Neuronal stem cell (in vitro differentiated cells): ENCODE measurements around the gene RICTOR.
"Not testable (repeated sequence)": the region's sequence is repeated elsewhere in the genome, so short reads cannot be mapped to it uniquely, and the experiment has no call there.

ENCODE experiments used
- DNase-seq: peaks from one replicate; pipeline ENCODE4 v3.0.0-alpha.2; 2013; ENCODE audit warnings: low spot score
- H2AFZ ChIP-seq: one replicate; pipeline ENCODE4 v1.6.1; 2013; ENCODE audit warnings: mild to moderate bottlenecking, low read length, inconsistent platforms
- H2AK5ac ChIP-seq: 2 replicates; pipeline ENCODE4 v1.6.1; 2013; ENCODE audit warnings: low read depth, mild to moderate bottlenecking, inconsistent platforms, low read length, moderate library complexity, mixed read lengths
- H2BK120ac ChIP-seq: 2 replicates; pipeline ENCODE4 v1.6.1; 2013; ENCODE audit warnings: low read depth, mild to moderate bottlenecking, inconsistent platforms, low read length, moderate library complexity, mixed read lengths
- H2BK12ac ChIP-seq: one replicate; pipeline ENCODE4 v1.6.1; 2013; ENCODE audit warnings: low read length, inconsistent platforms
- H2BK15ac ChIP-seq: 2 replicates; pipeline ENCODE4 v1.6.1; 2013; ENCODE audit warnings: mild to moderate bottlenecking, low read length, inconsistent platforms, mixed read lengths
- H2BK5ac ChIP-seq: one replicate; pipeline ENCODE4 v1.6.1; 2013; ENCODE audit warnings: inconsistent platforms, mild to moderate bottlenecking, low read length, moderate library complexity
- H3K14ac ChIP-seq: one replicate; pipeline ENCODE4 v1.6.1; 2013; ENCODE audit warnings: low read length, inconsistent platforms
- H3K18ac ChIP-seq: 2 replicates; pipeline ENCODE4 v1.6.1; 2013; ENCODE audit warnings: low read length, inconsistent platforms
- H3K23ac ChIP-seq: 2 replicates; pipeline ENCODE4 v1.6.1; 2013; ENCODE audit warnings: low read depth, mild to moderate bottlenecking, mixed read lengths, low read length, inconsistent platforms; ENCODE audit not compliant: poor library complexity
- H3K27ac ChIP-seq: replicated peaks from 3 replicates; pipeline ENCODE4 v1.5.1; 2013; ENCODE audit warnings: low read length, inconsistent platforms
- H3K27me3 ChIP-seq, 3 experiments: 2 replicates each; pipeline ENCODE4 v1.6.1; 2013; ENCODE audit warnings: low read length in 3 of 3, mild to moderate bottlenecking in 2 of 3, inconsistent platforms in 1 of 3, low read depth in 1 of 3, mixed read lengths in 1 of 3, moderate library complexity in 1 of 3; ENCODE audit not compliant: control insufficient read depth in 3 of 3, insufficient read depth in 3 of 3
- H3K36me3 ChIP-seq, 2 donors: replicated peaks in 1 of 2; 2 replicates each; pipeline ENCODE4 v1.6.1; 2013; ENCODE audit warnings: low read length in 2 of 2; ENCODE audit not compliant: control insufficient read depth in 2 of 2, insufficient read depth in 2 of 2
- H3K4ac ChIP-seq: 2 replicates; pipeline ENCODE4 v1.6.1; 2013; ENCODE audit warnings: inconsistent platforms, mild to moderate bottlenecking, low read length, moderate library complexity
- H3K4me1 ChIP-seq, 2 donors: 1 replicate in 1 of 2; 2 replicates in 1 of 2; pipeline ENCODE4 v1.6.1; 2013; ENCODE audit warnings: low read length in 2 of 2, low read depth in 1 of 2; ENCODE audit not compliant: control insufficient read depth in 2 of 2, insufficient read depth in 1 of 2
- H3K4me2 ChIP-seq: one replicate; pipeline ENCODE4 v1.6.1; 2013; ENCODE audit warnings: mild to moderate bottlenecking, low read length, inconsistent platforms; ENCODE audit not compliant: insufficient read depth, poor library complexity, severe bottlenecking
- H3K4me3 ChIP-seq, 2 donors: 2 replicates each; pipeline ENCODE4 v1.5.1; 2013; ENCODE audit warnings: low read length in 2 of 2, mild to moderate bottlenecking in 2 of 2, inconsistent platforms in 1 of 2, moderate library complexity in 1 of 2
- H3K79me1 ChIP-seq: one replicate; pipeline ENCODE4 v1.6.1; 2013; ENCODE audit warnings: low read depth, mild to moderate bottlenecking, inconsistent platforms, low read length, moderate library complexity
- H3K9ac ChIP-seq: one replicate; pipeline ENCODE4 v1.6.1; 2013; ENCODE audit warnings: mild to moderate bottlenecking, low read depth, low read length, inconsistent platforms; ENCODE audit not compliant: poor library complexity
- H3K9me3 ChIP-seq, 2 donors: replicated peaks in 1 of 2; 2 replicates each; pipeline versions ENCODE3 to v1.6.1; 2013; ENCODE audit warnings: low read length in 2 of 2, mild to moderate bottlenecking in 2 of 2, inconsistent platforms in 1 of 2, low read depth in 1 of 2, mixed read lengths in 1 of 2, moderate library complexity in 1 of 2; ENCODE audit not compliant: control insufficient read depth in 2 of 2, insufficient read depth in 1 of 2
- H4K8ac ChIP-seq: one replicate; pipeline ENCODE4 v1.6.1; 2013; ENCODE audit warnings: low read depth, mild to moderate bottlenecking, inconsistent platforms, low read length, moderate library complexity
- H4K91ac ChIP-seq: one replicate; pipeline ENCODE4 v1.6.1; 2013; ENCODE audit warnings: low read length, low read depth, mild to moderate bottlenecking, inconsistent platforms; ENCODE audit not compliant: poor library complexity
- WGBS, 2 donors: extraction: QIAGEN DNeasy Blood & Tissue Kit; methylation state at CpG; one replicate each; pipeline ENCODE4 v1.1.7; 2013; ENCODE audit warnings: missing lambda C conversion rate in 2 of 2, mixed read lengths in 1 of 2; ENCODE audit not compliant: insufficient read length in 2 of 2, insufficient replicate concordance in 1 of 2; ENCODE audit errors: extremely low coverage in 2 of 2; 5-methylcytosine and 5-hydroxymethylcytosine counted together

The RICTOR gene

GRCh38 chr5:39014561-39014960, 59.6 kb downstream of the RICTOR start:
- no peak overlapping the region for H2BK15ac ChIP-seq
- DNase-seq: no peak
- no peak overlapping the region for H3K9ac ChIP-seq
- no peak overlapping the region for H4K8ac ChIP-seq
- no peak overlapping the region for H2AFZ ChIP-seq
- no peak overlapping the region for H3K4me2 ChIP-seq
- no peak overlapping the region for H2BK120ac ChIP-seq
- no CpG with 5 or more reads among the region's 2 CpGs for WGBS, 2 donors
- no peak overlapping the region for H2BK12ac ChIP-seq
- no peak overlapping the region for H3K4ac ChIP-seq
- H3K4me3 ChIP-seq: no peak overlapping the region
- H3K9me3 ChIP-seq: peaks cover 6 to 18% of the 10 kb centered on the region in 2 donors
- H3K79me1 ChIP-seq: no peaks in the 10 kb centered on the region
- H3K23ac ChIP-seq: no peak overlapping the region
- H2BK5ac ChIP-seq: no peak overlapping the region
- H3K18ac ChIP-seq: no peak overlapping the region
- H4K91ac ChIP-seq: no peak overlapping the region
- H3K36me3 ChIP-seq: peaks cover 2 to 3% of the 10 kb centered on the region in 2 donors
- no peak overlapping the region for H3K27ac ChIP-seq
- no peaks in the 10 kb centered on the region for H3K27me3 ChIP-seq
- H2AK5ac ChIP-seq: no peak overlapping the region
- H3K14ac ChIP-seq: no peak overlapping the region
- no peaks in the 10 kb centered on the region for H3K4me1 ChIP-seq

- H3K36me3 ChIP-seq: peaks cover 2 to 3% of the 10 kb centered on the region in 2 donors
- no peak overlapping the region for H3K18ac ChIP-seq
- H3K4ac ChIP-seq: no peak overlapping the region
- no peak overlapping the region for H3K27ac ChIP-seq
- H3K4me1 ChIP-seq: no peaks in the 10 kb centered on the region
- no peak overlapping the region for H3K4me3 ChIP-seq
- WGBS, 2 donors: no CpG with 5 or more reads among the region's 2 CpGs
- H2BK15ac ChIP-seq: no peak overlapping the region
- H3K79me1 ChIP-seq: no peaks in the 10 kb centered on the region
- no peak overlapping the region for H2BK120ac ChIP-seq
- H3K14ac ChIP-seq: no peak overlapping the region
- H2BK12ac ChIP-seq: no peak overlapping the region
- H3K27me3 ChIP-seq: no peaks in the 10 kb centered on the region
- H2AFZ ChIP-seq: no peak overlapping the region
- no peak overlapping the region for H3K4me2 ChIP-seq
- H3K9ac ChIP-seq: no peak overlapping the region
- no peak overlapping the region for H4K8ac ChIP-seq
- no peak overlapping the region for H2AK5ac ChIP-seq
- DNase-seq: no peak
- peaks cover 6 to 18% of the 10 kb centered on the region in 2 donors for H3K9me3 ChIP-seq
- no peak overlapping the region for H4K91ac ChIP-seq
- H3K23ac ChIP-seq: no peak overlapping the region
- no peak overlapping the region for H2BK5ac ChIP-seq
These were observed 60.3 kb downstream of the RICTOR start for GRCh38 chr5:39013938-39014337.

- H2BK120ac ChIP-seq, H3K14ac ChIP-seq, H3K4me1 ChIP-seq, H3K18ac ChIP-seq, H3K23ac ChIP-seq, H2BK15ac ChIP-seq, H3K79me1 ChIP-seq, H3K4me2 ChIP-seq, H2AK5ac ChIP-seq, H3K27me3 ChIP-seq, H3K9ac ChIP-seq, H2AFZ ChIP-seq, H3K27ac ChIP-seq, H3K36me3 ChIP-seq, H2BK12ac ChIP-seq, H4K8ac ChIP-seq, H3K4me3 ChIP-seq, H2BK5ac ChIP-seq, H3K4ac ChIP-seq, DNase-seq, H4K91ac ChIP-seq: not testable (repeated sequence)
- peaks cover 6 to 18% of the 10 kb centered on the region in 2 donors for H3K9me3 ChIP-seq
- WGBS, 2 donors: no CpG with 5 or more reads among the region's 2 CpGs
These were observed 63.2 kb downstream of the RICTOR start for GRCh38 chr5:39010958-39011357.

GRCh38 chr5:39009981-39010380, 64.2 kb downstream of the RICTOR start:
- no peak overlapping the region for H2BK120ac ChIP-seq
- H2AK5ac ChIP-seq: no peak overlapping the region
- H2BK5ac ChIP-seq: no peak overlapping the region
- H2BK15ac ChIP-seq: no peak overlapping the region
- H4K8ac ChIP-seq: no peak overlapping the region
- H2BK12ac ChIP-seq: no peak overlapping the region
- no CpG with 5 or more reads among the region's 4 CpGs for WGBS, 2 donors
- H3K27ac ChIP-seq: no peak overlapping the region
- H3K4ac ChIP-seq: no peak overlapping the region
- no peak overlapping the region for H3K14ac ChIP-seq
- DNase-seq: no peak
- no peak overlapping the region for H3K4me3 ChIP-seq
- peaks cover 2 to 3% of the 10 kb centered on the region in 2 donors for H3K36me3 ChIP-seq
- no peak overlapping the region for H4K91ac ChIP-seq
- H3K9me3 ChIP-seq: peaks cover 6 to 18% of the 10 kb centered on the region in 2 donors
- no peak overlapping the region for H3K4me2 ChIP-seq
- no peaks in the 10 kb centered on the region for H3K79me1 ChIP-seq
- no peak overlapping the region for H3K9ac ChIP-seq
- H2AFZ ChIP-seq: no peak overlapping the region
- no peaks in the 10 kb centered on the region for H3K27me3 ChIP-seq
- H3K23ac ChIP-seq: no peak overlapping the region
- no peak overlapping the region for H3K18ac ChIP-seq
- H3K4me1 ChIP-seq: no peaks in the 10 kb centered on the region
